Measurements from ENCODE around the gene PTPRG.

GRCh38 chr3:62088472-62089104 lies 527.2 kb downstream of the PTPRG start:
- no peak for TF ChIP-seq CTCF (conservative IDR thresholded peaks at IDR 0.05; ENCODE audit: low read length)
- no peak for TF ChIP-seq EZH2phosphoT487 (IDR thresholded peaks at IDR 0.05; ENCODE audit: borderline replicate concordance)

Data from Loucy (cell line).